Karpas-422 (cell line): ENCODE measurements around the gene AFF3. TPM values are rescaled to one million over a fixed set of nuclear protein-coding genes. Genes with fewer than 3 reads are reported as not detected.

ENCODE experiments used
- DNase-seq: peaks from one replicate; pipeline ENCODE4 v3.0.0-alpha.2; 2015
- H2AFZ ChIP-seq: fragments of 200-600 bp; sonication (generic); 2 replicates; pipeline ENCODE4 v1.6.1; 2014; ENCODE audit warnings: antibody characterized with exemption, low read length, mixed read lengths
- H3K27ac ChIP-seq: fragments of 200-600 bp; sonication (generic); 2 replicates; pipeline ENCODE4 v1.5.1; 2014; ENCODE audit warnings: mild to moderate bottlenecking, low read length, moderate library complexity
- H3K27me3 ChIP-seq: fragments of 200-600 bp; sonication (generic); 2 replicates; pipeline ENCODE4 v1.6.1; 2014; ENCODE audit warnings: low read length, mixed read lengths
- H3K36me3 ChIP-seq: fragments of 200-600 bp; sonication (generic); 2 replicates; pipeline ENCODE4 v1.6.1; 2014; ENCODE audit warnings: low read length, mixed read lengths; ENCODE audit not compliant: insufficient read depth
- H3K4me1 ChIP-seq: fragments of 200-600 bp; sonication (generic); 2 replicates; pipeline ENCODE4 v1.6.1; 2014; ENCODE audit warnings: mild to moderate bottlenecking, low read length, mixed read lengths
- H3K4me2 ChIP-seq: fragments of 200-600 bp; sonication (generic); 2 replicates; pipeline ENCODE4 v1.6.1; 2014; ENCODE audit warnings: low read length, low read depth, mild to moderate bottlenecking; ENCODE audit not compliant: poor library complexity, severe bottlenecking
- H3K4me3 ChIP-seq: fragments of 200-600 bp; sonication (generic); 2 replicates; pipeline ENCODE4 v1.5.1; 2014; ENCODE audit warnings: mild to moderate bottlenecking, antibody characterized with exemption, low read length, mixed read lengths
- H3K79me2 ChIP-seq: fragments of 200-600 bp; sonication (generic); 2 replicates; pipeline ENCODE4 v1.6.1; 2014; ENCODE audit warnings: mild to moderate bottlenecking, low read length, mixed read lengths
- H3K9ac ChIP-seq: fragments of 200-600 bp; sonication (generic); 2 replicates; pipeline ENCODE4 v1.6.0; 2014; ENCODE audit warnings: low read length
- H3K9me2 ChIP-seq: fragments of 200-600 bp; sonication (generic), shearing (Covaris generic); replicated peaks from 2 replicates; pipeline ENCODE4 v1.6.0; 2014; ENCODE audit warnings: mild to moderate bottlenecking, low read length, moderate library complexity; ENCODE audit not compliant: insufficient read depth
- H3K9me3 ChIP-seq: fragments of 300-700, 200-600 bp; sonication (generic); 2 replicates; pipeline ENCODE4 v1.6.1; 2014; ENCODE audit warnings: low read length, mixed read lengths
- H4K20me1 ChIP-seq: fragments of 200-600 bp; sonication (generic); 2 replicates; pipeline ENCODE4 v1.6.1; 2014; ENCODE audit warnings: mild to moderate bottlenecking, antibody characterized with exemption, low read length, low read depth; ENCODE audit not compliant: insufficient read depth
- total RNA-seq: library from RNA; depleted of rRNA; stranded (reverse); fragments of >200 nt; shearing (Covaris generic); gene quantifications from 2 replicates; pipeline ENCODE4 v1.2.3, GENCODE V29; 2014; ENCODE audit warnings: low replicate concordance

AFF3 gene
- total RNA-seq, 1 experiment from 2014 or later = 99.7 TPM

DNA sequence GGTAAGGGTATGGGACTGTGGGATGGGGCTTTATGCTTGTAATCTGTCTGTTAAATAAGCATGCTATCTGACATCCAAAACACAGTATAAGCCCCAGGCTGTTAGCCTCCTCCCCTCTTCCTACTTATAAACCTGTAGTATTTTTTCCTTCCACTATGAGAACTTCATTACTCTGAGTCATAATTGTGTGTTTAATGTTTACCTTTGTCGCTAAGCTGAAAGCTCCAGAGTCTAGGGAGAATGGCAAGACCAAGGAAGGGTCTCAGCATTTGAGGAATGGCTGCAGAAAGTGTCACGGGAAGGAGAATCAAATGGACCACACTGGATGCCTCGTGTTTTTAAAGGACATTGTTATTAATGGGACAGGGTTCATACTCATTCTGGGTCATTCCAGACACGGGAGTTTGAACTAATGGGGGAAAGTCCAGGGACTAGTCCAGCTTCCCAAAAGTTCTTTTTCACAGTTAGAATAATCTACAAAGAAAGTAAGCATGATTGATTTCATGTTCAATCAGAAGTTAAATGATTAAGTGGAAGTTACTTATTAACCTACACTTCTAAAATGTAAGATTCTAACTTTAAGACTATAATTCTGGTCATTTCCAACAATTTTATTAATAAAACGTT is 292.2 kb downstream of the AFF3 start:
- DNase-seq = no peak

DNA sequence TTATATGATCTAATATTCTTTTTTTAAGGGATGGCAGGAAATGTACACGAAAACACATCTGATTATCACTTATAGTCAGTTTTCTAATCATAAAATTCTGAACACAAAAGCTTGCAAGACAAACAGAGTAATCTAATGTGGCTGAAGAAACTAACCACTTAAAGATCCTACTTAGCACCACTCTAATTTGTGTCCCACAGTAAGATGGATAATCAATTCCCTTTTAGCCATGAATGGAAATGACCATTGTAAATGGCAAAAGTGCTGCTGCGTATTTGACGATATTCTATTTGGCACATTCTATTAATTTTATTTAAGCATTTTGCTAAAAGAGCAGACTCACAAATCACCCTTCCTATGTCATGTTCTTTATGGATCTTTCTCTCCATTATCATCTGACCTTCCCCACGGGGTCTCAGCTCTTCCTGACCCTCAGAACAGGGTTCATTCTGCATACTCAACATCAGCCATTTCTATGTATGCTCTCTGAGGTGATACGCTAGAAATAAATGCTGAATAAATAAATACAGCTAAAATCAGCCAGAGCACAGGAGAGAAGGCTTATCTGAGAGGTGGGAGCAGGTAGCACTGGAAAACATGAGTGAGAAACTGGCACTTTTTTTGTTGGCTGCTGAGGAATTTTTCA is 295.8 kb downstream of the AFF3 start:
- Histone ChIP-seq H3K27ac (no peak overlapping the region), H2AFZ (no peak overlapping the region), H3K9me2 (no peaks in the 10 kb centered on the region), H3K4me1 (no peaks in the 10 kb centered on the region), H3K79me2 (peaks cover 11% of the 10 kb centered on the region), H3K36me3 (no peaks in the 10 kb centered on the region), H3K9me3 (no peaks in the 10 kb centered on the region), H3K4me3 (no peak overlapping the region), H3K4me2 (no peak overlapping the region), H3K27me3 (no peaks in the 10 kb centered on the region), H4K20me1 (no peaks in the 10 kb centered on the region), H3K9ac (no peak overlapping the region)
- DNase-seq = no peak

More for the DNA sequence above, 292.2 kb downstream of the AFF3 start:
- no peaks in the 10 kb centered on the region for H3K9me2 ChIP-seq
- no peak overlapping the region for H2AFZ ChIP-seq
- H3K79me2 ChIP-seq = peaks cover 11% of the 10 kb centered on the region; the same call in 1 of the 2 replicates
- no peak overlapping the region for H3K27ac ChIP-seq
- H4K20me1 ChIP-seq = no peaks in the 10 kb centered on the region
- H3K36me3 ChIP-seq = no peaks in the 10 kb centered on the region
- no peaks in the 10 kb centered on the region; the same call in 1 of the 2 replicates for H3K4me1 ChIP-seq
- no peak overlapping the region for H3K9ac ChIP-seq
- no peaks in the 10 kb centered on the region for H3K9me3 ChIP-seq
- no peak overlapping the region for H3K4me2 ChIP-seq
- no peaks in the 10 kb centered on the region for H3K27me3 ChIP-seq
- no peak overlapping the region for H3K4me3 ChIP-seq

DNA sequence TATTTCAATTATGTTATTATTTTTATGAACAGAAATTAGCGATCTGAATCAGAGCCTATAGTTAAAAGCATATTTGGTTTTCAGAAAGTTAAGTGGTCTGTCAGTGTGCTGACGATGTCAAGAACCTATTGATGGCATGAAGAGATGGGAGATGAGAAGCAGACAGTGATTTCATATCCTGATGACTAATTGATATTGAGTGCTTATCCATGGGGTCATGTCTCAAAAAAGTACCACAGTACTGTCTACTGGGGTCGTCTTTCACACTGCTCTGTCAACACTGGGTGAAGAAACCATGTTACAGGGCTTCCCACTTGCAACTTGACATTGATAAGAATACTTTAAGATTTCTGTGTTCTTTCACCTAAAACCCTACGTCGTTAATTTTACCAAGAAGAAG is 297.1 kb downstream of the AFF3 start:
- no peaks in the 10 kb centered on the region for H3K9me3 ChIP-seq
- H3K36me3 ChIP-seq = no peaks in the 10 kb centered on the region
- H3K27ac ChIP-seq = no peak overlapping the region
- DNase-seq = no peak
- no peaks in the 10 kb centered on the region for H3K4me1 ChIP-seq
- H2AFZ ChIP-seq = no peak overlapping the region
- no peak overlapping the region for H3K4me3 ChIP-seq
- H3K9me2 ChIP-seq = no peaks in the 10 kb centered on the region
- no peaks in the 10 kb centered on the region for H3K27me3 ChIP-seq
- no peaks in the 10 kb centered on the region for H4K20me1 ChIP-seq
- H3K9ac ChIP-seq = no peak overlapping the region
- no peak overlapping the region for H3K4me2 ChIP-seq
- peaks cover 3% of the 10 kb centered on the region for H3K79me2 ChIP-seq

DNA sequence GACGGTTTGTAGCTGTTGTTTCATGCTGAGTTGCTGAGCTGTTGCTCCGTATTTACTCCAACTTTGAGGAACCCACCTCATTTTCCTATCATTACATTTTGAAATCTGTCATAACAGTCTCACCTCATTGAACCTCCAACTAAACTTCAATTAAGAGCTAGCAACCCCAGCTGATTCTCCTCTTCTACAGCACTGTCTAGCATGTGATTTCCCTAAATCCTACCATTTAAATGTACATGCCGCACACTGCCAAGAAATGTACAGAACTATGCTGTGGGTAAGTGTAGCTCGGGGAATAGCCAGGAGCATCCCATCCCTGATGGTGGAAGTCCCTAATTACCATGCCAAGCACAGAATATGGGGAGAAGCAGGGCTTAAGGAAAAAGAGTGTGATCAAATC is 299.9 kb downstream of the AFF3 start:
- Histone ChIP-seq H3K9ac (no peak overlapping the region), H3K27me3 (no peaks in the 10 kb centered on the region), H3K36me3 (no peaks in the 10 kb centered on the region), H3K9me2 (no peaks in the 10 kb centered on the region), H3K27ac (no peak overlapping the region), H2AFZ (no peak overlapping the region), H3K9me3 (no peaks in the 10 kb centered on the region), H3K4me3 (no peak overlapping the region), H3K4me1 (no peaks in the 10 kb centered on the region), H4K20me1 (no peaks in the 10 kb centered on the region), H3K79me2 (no peaks in the 10 kb centered on the region; the same call in 1 of the 2 replicates), H3K4me2 (no peak overlapping the region)
- no peak for DNase-seq

DNA sequence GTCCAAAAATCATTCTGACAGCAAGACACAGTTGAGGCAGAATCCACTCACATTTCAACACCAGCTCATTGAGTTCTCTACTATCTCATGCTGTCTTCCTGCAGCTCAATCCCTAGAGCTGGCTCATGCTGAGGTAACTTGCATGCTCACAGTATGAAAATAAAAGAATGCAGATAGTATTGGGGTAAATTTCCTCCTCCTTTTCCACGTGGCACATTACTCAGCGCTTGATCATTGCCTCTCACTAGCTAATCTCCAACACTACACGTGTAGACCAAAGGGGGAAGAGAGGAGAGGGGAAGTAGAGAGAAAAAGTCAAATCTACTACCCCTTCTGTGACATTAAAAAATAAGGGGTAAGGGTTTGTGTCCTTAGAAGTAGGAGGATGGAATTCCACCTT is 300.6 kb downstream of the AFF3 start:
- Histone ChIP-seq H3K27me3 (no peaks in the 10 kb centered on the region), H3K27ac (no peak overlapping the region), H3K79me2 (no peaks in the 10 kb centered on the region; the same call in 1 of the 2 replicates), H3K4me3 (no peak overlapping the region), H3K9me3 (no peaks in the 10 kb centered on the region), H3K9me2 (no peaks in the 10 kb centered on the region), H3K9ac (no peak overlapping the region), H3K36me3 (no peaks in the 10 kb centered on the region), H2AFZ (no peak overlapping the region), H4K20me1 (no peaks in the 10 kb centered on the region), H3K4me1 (no peaks in the 10 kb centered on the region), H3K4me2 (no peak overlapping the region)
- no peak for DNase-seq

DNA sequence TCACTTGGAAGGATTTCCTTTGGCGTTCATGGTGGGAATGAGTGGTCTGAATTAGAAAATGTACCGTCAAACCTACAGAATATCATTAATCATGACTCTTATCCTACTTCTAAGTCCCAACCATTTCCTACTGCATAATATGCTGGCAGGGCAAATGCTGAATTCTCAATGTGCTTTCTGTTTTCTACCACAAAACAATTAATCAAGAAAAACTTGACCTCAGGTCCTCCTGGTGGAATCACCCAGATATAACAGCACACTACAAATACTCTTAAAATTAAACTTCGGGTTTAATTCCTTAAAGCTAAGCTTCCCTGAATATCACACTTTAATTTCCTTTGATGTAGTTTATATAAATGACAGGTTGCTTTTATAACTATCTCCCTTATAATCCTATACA is 301.6 kb downstream of the AFF3 start:
- H2AFZ ChIP-seq = no peak overlapping the region
- no peaks in the 10 kb centered on the region; the same call in 1 of the 2 replicates for H3K79me2 ChIP-seq
- H3K36me3 ChIP-seq = no peaks in the 10 kb centered on the region
- no peak overlapping the region for H3K4me3 ChIP-seq
- no peaks in the 10 kb centered on the region for H3K27me3 ChIP-seq
- no peaks in the 10 kb centered on the region for H3K9me2 ChIP-seq
- H3K9me3 ChIP-seq = no peaks in the 10 kb centered on the region
- H3K4me2 ChIP-seq = no peak overlapping the region
- no peak overlapping the region for H3K9ac ChIP-seq
- DNase-seq = no peak
- H3K27ac ChIP-seq = no peak overlapping the region
- no peaks in the 10 kb centered on the region for H4K20me1 ChIP-seq
- H3K4me1 ChIP-seq = no peaks in the 10 kb centered on the region

DNA sequence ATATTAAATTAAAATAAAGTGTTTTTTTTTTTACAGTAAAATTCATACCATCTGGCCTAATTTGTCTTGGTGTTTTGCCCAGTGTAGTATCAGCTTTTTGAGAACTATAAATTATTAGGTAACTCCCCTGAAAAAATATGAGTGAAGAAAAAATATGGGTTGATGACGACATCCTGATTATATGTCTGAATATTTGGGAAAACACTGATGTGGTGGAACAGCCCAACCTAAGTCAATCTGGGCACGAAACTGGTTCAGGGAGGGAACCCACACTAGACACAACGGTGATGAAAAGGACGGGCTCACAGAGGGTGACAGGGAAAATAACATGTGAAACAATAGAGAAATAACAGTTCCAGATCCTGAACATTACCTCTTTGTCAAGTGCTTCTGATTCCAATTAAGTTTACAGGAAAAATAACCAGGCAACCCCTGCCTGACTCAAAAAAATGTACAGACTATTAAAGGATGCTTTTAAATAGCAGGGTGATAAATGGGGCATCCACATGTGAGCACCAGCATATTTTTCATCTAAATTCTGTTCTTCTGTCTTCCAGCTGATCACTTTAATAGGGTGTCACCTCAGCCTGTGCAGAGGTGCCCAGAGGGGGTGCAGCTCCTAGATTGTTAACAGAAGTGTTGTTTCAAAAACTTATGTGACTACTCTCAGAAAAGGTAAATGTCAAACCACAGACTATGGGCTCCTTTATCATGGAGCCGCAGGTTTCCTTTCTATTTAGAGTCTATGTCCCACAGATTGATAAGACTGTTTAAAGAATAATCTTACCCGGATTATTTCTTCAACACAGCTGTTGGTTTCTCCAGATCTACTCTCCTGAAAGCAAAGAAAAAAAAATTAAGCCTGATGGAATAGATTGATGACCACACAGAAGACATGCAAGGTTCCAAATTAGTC is 305.4 kb downstream of the AFF3 start:
- no peak for DNase-seq
- Histone ChIP-seq H3K9ac (no peak overlapping the region), H3K27ac (no peak overlapping the region), H3K9me3 (no peaks in the 10 kb centered on the region), H3K27me3 (no peaks in the 10 kb centered on the region), H2AFZ (no peak overlapping the region), H3K9me2 (no peaks in the 10 kb centered on the region), H4K20me1 (no peaks in the 10 kb centered on the region), H3K4me2 (no peak overlapping the region), H3K79me2 (no peaks in the 10 kb centered on the region), H3K36me3 (no peaks in the 10 kb centered on the region), H3K4me1 (no peaks in the 10 kb centered on the region), H3K4me3 (no peak overlapping the region)

DNA sequence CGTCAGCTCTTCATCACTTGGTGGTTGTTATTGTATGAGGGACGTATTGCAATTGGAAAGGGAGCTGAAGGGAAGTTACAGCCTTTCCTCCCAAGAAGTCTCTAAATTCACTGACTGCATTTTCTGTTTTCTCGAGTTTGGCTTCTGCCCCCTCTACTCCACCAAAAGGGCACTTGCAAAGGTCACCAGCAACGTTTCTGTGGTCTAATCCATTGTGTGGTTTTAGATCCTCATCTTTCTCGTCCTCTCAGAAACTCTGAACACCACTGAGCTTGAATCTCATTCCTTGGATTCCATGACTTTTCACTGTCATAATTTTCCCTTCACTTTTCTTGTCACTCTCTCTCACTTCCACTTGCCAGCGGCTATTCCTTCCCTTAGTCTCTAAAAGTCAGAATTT is 308.0 kb downstream of the AFF3 start:
- no peaks in the 10 kb centered on the region for H3K9me2 ChIP-seq
- no peaks in the 10 kb centered on the region for H3K27me3 ChIP-seq
- H4K20me1 ChIP-seq = no peaks in the 10 kb centered on the region
- DNase-seq = no peak
- H3K9ac ChIP-seq = no peak overlapping the region
- no peaks in the 10 kb centered on the region for H3K79me2 ChIP-seq
- no peak overlapping the region for H3K27ac ChIP-seq
- no peak overlapping the region for H3K4me2 ChIP-seq
- no peaks in the 10 kb centered on the region; the same call in 1 of the 2 replicates for H3K36me3 ChIP-seq
- no peaks in the 10 kb centered on the region for H3K4me1 ChIP-seq
- H3K9me3 ChIP-seq = no peaks in the 10 kb centered on the region
- no peak overlapping the region for H2AFZ ChIP-seq
- H3K4me3 ChIP-seq = no peak overlapping the region
